Effector memory CD4-positive, alpha-beta T cell (primary cell): ENCODE results near the gene PSMG2.
"Not testable (repeated sequence)": the region's sequence is repeated elsewhere in the genome, so short reads cannot be mapped to it uniquely, and the experiment has no call there.

Experiments used
- DNase-seq, 3 donors: peaks; one replicate each; pipeline ENCODE4 v3.0.0-alpha.2; 2020
- H3K27ac ChIP-seq: 2 replicates; pipeline ENCODE4 v1.7.0; 2013; ENCODE audit warnings: mild to moderate bottlenecking, low read length, moderate library complexity; ENCODE audit not compliant: insufficient read depth, poor library complexity, severe bottlenecking
- H3K27me3 ChIP-seq: replicated peaks from 2 replicates; pipeline ENCODE4 v1.7.0; 2013; ENCODE audit warnings: mild to moderate bottlenecking, low read length; ENCODE audit not compliant: insufficient read depth, control insufficient read depth, poor library complexity, severe bottlenecking
- H3K36me3 ChIP-seq: 2 replicates; pipeline ENCODE4 v1.7.0; 2013; ENCODE audit warnings: mild to moderate bottlenecking, low read length, moderate library complexity; ENCODE audit not compliant: control insufficient read depth, insufficient read depth
- H3K4me1 ChIP-seq: 2 replicates; pipeline ENCODE4 v1.7.0; 2013; ENCODE audit warnings: low read length, mild to moderate bottlenecking; ENCODE audit not compliant: control insufficient read depth, insufficient read depth, poor library complexity, severe bottlenecking
- H3K4me3 ChIP-seq: 2 replicates; pipeline ENCODE4 v1.7.0; 2013; ENCODE audit warnings: low read length, low read depth, mild to moderate bottlenecking; ENCODE audit not compliant: insufficient read depth, poor library complexity, severe bottlenecking
- H3K9me3 ChIP-seq: 2 replicates; pipeline ENCODE4 v1.7.0; 2013; ENCODE audit warnings: mild to moderate bottlenecking, low read length, moderate library complexity; ENCODE audit not compliant: control insufficient read depth

Gene PSMG2

DNA sequence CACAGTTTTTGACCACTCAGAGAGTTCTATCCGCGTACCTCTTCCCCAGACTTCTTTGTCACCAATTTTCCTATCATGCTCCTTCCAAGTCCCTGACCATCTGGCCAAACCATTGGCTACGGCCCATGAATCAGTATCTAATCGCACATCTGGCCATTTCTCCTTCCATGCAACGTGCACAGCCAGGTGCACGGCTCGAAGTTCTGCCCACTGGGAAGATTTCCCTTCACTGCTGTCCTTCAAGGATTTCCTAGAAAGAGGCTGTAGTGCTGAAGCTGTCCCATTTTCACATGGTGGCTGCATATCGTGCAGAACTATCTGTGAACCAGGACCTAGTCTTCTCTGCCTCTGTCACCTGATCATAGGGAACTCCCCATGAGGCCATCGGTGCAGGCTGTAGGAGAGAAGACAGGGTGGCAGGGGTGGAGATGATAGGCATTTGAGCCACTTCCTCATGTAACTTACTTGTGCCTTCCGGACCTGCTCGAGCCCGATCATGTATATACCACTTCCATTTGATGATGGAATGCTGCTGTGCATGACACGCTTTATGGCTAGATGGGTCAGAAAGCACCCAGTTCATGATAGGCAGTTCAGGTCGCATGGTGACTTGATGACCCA is 53.9 kb downstream of the PSMG2 start:
- not testable (repeated sequence) for H3K27me3 ChIP-seq

DNA sequence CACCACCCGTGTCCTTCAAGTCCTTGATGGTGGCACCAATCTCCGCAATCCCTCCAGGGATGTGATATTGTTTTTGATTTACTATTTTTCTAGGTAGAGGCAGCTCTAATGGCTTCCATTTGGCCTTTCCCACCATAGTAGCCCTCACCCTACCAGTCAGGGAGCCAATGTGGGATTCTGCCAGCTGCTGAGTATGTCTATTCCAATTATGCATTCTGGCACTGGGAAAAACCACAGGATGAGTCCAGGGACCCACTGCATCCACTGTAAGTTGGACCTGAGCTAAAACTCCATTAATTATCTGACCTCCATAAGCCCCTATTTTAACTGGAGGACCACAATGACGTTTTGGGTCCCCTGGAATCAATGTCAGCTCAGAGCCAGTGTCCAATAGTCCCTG is 55.7 kb downstream of the PSMG2 start:
- not testable (repeated sequence) for H3K27ac ChIP-seq, H3K36me3 ChIP-seq, H3K4me3 ChIP-seq, DNase-seq, H3K4me1 ChIP-seq, H3K27me3 ChIP-seq, H3K9me3 ChIP-seq

More for the DNA sequence above, 53.9 kb downstream of the PSMG2 start:
- not testable (repeated sequence) for H3K27ac ChIP-seq, H3K4me3 ChIP-seq, H3K9me3 ChIP-seq, H3K36me3 ChIP-seq, DNase-seq, H3K4me1 ChIP-seq

DNA sequence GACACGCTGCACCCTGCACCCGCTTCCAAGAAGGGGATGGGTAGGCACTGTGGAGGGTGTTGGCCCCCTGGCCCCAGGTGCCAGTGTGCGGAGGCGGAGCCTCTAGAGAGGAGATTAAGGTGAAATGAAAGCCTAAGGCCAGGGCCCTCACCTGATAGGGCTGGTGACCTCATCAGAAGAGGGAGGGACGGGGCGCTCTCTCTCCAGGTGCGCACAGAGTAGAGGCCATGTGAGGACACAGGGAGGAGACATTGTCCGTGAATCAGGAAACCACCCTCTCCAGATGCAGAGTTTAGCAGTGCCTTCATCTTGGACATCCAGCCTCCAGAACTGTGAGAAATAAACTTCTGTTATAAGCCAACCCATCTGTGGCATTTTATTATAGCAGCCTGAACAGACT is 62.3 kb downstream of the PSMG2 start:
- Histone ChIP-seq H3K27me3 (no peaks in the 10 kb centered on the region), H3K4me3 (no peak overlapping the region), H3K27ac (no peak overlapping the region), H3K36me3 (no peaks in the 10 kb centered on the region), H3K4me1 (no peaks in the 10 kb centered on the region), H3K9me3 (no peaks in the 10 kb centered on the region)
- no peak for DNase-seq

DNA sequence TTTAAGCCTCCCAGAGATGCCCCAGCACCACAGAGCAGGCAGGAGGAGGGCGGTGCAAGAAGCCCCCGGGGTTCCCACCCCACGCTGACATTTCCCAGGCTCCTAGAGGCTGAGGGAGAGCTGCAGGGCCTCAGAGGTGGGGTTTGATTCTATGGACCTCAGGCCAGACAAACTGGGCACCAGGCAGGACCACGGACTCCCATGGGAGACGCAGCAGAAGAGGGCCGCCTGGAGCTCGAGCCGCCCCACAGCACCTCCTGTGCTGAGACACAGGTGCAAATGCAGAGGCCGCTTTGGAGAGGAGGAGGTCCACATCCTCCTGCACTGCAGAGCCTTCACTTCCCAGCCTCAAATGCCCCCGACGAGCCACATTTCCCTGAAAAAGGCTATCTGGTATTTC is 62.7 kb downstream of the PSMG2 start:
- Histone ChIP-seq H3K4me1 (no peaks in the 10 kb centered on the region), H3K27ac (no peak overlapping the region), H3K36me3 (no peaks in the 10 kb centered on the region), H3K4me3 (no peak overlapping the region), H3K27me3 (no peaks in the 10 kb centered on the region), H3K9me3 (no peaks in the 10 kb centered on the region)
- no peak for DNase-seq

DNA sequence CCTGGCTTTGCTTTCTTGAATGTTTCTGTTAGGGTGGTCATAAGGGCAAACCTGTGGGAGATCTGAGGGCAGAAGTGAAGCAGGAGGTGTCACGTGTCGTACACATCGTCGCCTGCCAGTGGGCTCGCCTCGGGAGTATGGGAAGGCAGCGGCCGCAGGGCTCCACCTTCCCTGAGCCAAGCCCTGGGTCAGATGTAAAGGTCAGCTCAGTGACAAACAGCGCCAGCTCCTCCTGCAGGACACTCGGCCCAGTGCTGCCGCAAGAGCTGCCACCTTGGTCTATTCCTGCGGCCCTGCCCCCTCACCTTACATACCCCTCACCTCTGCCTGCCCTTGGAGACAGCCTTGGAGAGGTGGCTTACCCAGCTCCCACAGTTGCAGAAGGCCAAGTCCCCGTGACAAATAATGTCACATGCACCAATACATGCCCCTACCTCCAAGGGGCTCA is 64.2 kb downstream of the PSMG2 start:
- Histone ChIP-seq H3K9me3 (no peaks in the 10 kb centered on the region), H3K27me3 (no peaks in the 10 kb centered on the region), H3K27ac (no peak overlapping the region), H3K4me3 (no peak overlapping the region), H3K36me3 (no peaks in the 10 kb centered on the region), H3K4me1 (no peaks in the 10 kb centered on the region)
- no peak for DNase-seq

DNA sequence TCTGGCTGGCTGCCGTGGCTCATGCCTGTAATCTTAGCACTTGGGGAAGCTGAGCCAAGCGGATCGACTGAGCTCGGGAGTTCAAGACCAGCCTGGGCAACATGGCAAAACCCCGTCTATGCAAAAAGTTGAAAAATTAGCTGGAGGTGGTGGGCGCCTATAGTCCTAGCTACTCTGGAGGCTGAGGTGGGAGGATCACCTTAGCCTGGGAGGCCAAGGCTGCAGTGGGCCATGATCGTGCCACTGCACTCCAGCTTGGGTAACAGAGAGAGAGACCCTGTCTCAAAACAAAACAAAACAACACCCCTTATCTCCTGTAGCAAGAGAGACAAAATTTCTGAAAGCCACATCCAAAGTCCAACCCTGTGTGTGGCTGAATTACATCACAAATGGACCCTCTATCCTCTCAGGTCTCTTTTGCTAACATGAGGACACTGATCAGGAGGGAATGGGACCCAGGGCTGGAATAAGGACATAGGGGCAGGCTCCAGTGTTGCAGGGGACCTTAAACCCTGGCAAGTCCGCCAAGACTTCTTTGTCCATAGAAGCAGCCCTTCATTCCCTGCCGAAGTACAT is 64.8 kb downstream of the PSMG2 start:
- DNase-seq, result no peak
- no peaks in the 10 kb centered on the region for H3K36me3 ChIP-seq
- no peak overlapping the region for H3K27ac ChIP-seq
- no peaks in the 10 kb centered on the region for H3K9me3 ChIP-seq
- H3K4me1 ChIP-seq, result no peaks in the 10 kb centered on the region
- H3K4me3 ChIP-seq, result no peak overlapping the region
- H3K27me3 ChIP-seq, result no peaks in the 10 kb centered on the region

DNA sequence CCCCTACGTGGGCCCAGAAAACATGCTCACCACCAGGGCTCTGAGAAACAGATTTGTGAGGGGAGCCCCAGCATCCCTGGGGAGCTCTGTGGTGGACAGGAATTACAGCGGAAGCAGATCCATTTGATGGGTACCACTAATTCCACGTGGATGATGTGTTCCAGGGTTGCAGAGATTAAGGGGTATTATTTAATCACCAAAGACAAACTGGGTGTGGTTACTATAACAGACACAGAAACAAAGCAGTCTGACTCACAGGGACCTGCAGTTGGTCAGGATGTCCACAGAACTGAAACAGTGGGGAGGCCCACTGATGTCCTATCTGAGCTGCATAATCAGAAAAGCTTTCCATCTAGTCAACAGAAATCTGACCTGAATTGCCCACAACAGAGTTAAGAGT is 65.8 kb downstream of the PSMG2 start:
- H3K36me3 ChIP-seq, result no peaks in the 10 kb centered on the region
- no peaks in the 10 kb centered on the region for H3K9me3 ChIP-seq
- H3K27me3 ChIP-seq, result no peaks in the 10 kb centered on the region
- no peak for DNase-seq
- no peaks in the 10 kb centered on the region for H3K4me1 ChIP-seq
- no peak overlapping the region for H3K4me3 ChIP-seq
- H3K27ac ChIP-seq, result no peak overlapping the region

DNA sequence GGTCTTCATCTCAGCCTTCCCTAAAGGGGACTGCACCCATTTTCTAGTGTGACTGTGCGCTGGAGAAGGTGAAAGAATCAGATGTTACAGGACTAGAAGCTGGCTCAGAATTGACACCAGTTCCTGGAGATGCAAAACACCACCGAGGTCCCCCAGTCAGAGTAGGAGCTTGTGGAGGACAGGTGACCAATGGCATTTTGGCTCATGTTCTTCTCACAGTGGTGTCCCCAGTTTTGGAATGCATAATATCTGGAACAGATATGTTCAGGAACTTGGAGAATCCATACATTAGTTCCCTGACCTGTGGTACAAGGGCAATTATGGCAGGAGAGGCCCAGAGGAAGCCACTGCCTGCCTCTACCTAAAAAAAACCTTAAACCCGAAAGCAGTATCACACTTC is 66.3 kb downstream of the PSMG2 start:
- no peak overlapping the region for H3K27ac ChIP-seq
- H3K4me3 ChIP-seq, result no peak overlapping the region
- DNase-seq, result no peak
- H3K9me3 ChIP-seq, result no peaks in the 10 kb centered on the region
- no peaks in the 10 kb centered on the region for H3K27me3 ChIP-seq
- H3K36me3 ChIP-seq, result no peaks in the 10 kb centered on the region
- H3K4me1 ChIP-seq, result no peaks in the 10 kb centered on the region

DNA sequence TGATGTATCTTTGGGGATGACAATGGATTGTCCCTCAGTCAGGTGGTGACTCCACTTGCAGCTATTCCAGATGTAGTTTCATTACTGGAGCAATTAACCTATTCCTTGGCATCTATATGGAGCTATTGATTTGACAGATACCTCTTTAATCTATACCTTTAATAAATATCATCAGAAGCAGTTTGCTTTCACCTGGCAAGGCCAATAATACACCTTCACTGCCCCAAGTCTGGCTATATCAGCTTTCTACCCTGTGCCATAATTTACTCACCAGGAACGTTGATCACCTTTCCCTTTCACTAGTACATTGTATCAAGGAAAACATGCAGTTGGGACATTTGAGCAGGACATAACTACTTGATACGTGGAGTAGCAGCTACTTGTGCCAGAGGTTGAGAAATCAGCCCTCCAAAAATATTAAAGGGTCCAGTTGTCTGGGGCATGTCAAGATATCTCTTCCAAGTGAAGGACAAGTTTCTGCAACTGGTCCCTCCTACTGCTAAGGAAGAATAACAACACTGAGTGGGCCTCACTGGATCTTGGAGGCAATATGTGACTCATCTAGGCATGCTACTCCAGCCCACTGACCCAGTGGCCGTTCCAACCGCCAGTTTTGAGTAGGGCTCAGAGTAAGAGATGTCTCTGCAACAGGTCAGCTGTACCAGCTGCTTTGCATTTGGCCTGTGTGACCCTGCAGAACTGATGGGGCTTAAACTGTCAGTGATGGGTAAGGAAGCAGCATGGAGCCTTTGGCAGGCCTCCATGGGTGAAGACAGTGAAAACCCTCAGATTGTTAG is 67.0 kb downstream of the PSMG2 start:
- Histone ChIP-seq H3K27ac (no peak overlapping the region), H3K27me3 (no peaks in the 10 kb centered on the region), H3K4me1 (no peaks in the 10 kb centered on the region), H3K4me3 (no peak overlapping the region), H3K9me3 (no peaks in the 10 kb centered on the region), H3K36me3 (no peaks in the 10 kb centered on the region)
- no peak for DNase-seq

DNA sequence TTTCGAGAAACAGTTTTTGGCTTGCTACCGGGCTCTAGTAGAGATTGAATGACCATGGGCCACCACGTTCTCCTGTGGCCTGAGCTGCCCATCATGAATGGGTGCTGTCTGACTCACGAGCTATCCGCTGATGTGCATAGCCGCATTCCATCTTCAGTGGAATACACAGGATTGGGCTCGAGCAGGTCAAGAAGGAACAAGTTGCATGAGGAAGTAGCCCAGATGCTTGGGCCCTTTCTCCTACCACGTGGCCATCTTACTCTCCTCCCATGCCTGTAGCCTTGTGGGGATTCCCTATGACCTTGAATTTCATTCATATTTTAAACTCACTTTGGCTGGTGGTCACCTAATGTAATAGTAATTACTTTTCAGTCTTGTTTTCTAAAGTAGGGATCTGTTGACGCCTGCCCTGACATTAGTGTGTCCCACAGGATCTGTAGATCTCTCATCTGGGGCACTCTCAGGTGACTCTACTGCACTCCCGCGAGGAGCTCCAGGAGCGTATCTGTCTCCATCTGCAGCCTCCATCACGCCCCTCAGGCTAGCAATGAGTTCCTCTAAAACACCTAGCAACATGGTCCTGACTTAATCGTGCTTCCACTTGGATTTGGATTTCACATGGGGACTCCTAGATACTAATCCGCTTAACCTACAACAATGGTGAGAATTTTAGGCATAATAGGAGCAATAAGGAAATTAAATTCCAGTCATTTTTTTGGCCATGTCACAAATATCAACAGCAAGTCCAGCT is 67.8 kb downstream of the PSMG2 start:
- Histone ChIP-seq H3K36me3 (no peaks in the 10 kb centered on the region), H3K4me1 (no peaks in the 10 kb centered on the region), H3K27ac (no peak overlapping the region), H3K4me3 (no peak overlapping the region), H3K9me3 (no peaks in the 10 kb centered on the region), H3K27me3 (no peaks in the 10 kb centered on the region)
- DNase-seq, result no peak
